Measurements from ENCODE around the gene CAPN5.

DNA sequence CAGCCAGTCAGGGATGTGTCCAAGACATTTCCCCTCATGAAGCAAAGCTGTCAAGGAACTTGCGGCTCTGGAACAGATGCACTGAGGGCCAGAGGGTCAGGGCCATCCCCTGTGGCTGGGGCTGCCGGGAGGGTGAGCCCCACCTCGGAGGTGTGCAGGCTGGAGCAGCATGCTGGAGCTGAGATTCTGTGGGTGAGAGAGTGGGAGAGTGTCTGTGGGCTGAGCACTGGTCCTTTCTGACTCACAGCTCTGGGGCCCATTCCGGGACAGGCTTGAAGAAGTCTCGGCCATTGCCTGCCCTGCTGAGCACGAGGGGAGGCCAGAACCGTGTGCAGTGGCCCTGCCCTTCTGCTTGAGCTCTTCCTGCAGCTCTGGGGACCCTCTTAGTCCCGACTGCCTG, 38.0 kb downstream of the CAPN5 start:
- TF ChIP-seq, protein P1, sequence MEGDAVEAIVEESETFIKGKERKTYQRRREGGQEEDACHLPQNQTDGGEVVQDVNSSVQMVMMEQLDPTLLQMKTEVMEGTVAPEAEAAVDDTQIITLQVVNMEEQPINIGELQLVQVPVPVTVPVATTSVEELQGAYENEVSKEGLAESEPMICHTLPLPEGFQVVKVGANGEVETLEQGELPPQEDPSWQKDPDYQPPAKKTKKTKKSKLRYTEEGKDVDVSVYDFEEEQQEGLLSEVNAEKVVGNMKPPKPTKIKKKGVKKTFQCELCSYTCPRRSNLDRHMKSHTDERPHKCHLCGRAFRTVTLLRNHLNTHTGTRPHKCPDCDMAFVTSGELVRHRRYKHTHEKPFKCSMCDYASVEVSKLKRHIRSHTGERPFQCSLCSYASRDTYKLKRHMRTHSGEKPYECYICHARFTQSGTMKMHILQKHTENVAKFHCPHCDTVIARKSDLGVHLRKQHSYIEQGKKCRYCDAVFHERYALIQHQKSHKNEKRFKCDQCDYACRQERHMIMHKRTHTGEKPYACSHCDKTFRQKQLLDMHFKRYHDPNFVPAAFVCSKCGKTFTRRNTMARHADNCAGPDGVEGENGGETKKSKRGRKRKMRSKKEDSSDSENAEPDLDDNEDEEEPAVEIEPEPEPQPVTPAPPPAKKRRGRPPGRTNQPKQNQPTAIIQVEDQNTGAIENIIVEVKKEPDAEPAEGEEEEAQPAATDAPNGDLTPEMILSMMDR (conservative IDR thresholded peaks at IDR 0.05; ENCODE audit: low read length): no peak
- no peak for TF ChIP-seq EZH2phosphoT487 (IDR thresholded peaks at IDR 0.05; ENCODE audit: borderline replicate concordance)
